SK-N-SH (cell line): ENCODE measurements around the gene KCTD19. TPM values are rescaled to one million over a fixed set of nuclear protein-coding genes. Genes with fewer than 3 reads are reported as not detected.

Experiments used
- CTCF ChIA-PET: fragments of 300-600, 350-600 bp; formaldehyde crosslinking; extraction: SDS; loops from one replicate; lab custom pipeline; 2021; lab: Yijun Ruan, JAX
- POLR2A ChIA-PET: fragments of 350-600 bp; sonication (Branson Sonifier 250); formaldehyde crosslinking; extraction: SDS; loops from one replicate; lab custom pipeline; 2020; ENCODE audit warnings: antibody characterized with exemption, inconsistent platforms; lab: Yijun Ruan, JAX
- DNase-seq: peaks from one replicate; pipeline ENCODE4 v3.0.0; 2012
- H2AFZ ChIP-seq: fragments of 200-600 bp; sonication (generic); 2 replicates; pipeline ENCODE4 v1.8.1; 2016; ENCODE audit warnings: antibody characterized with exemption, mild to moderate bottlenecking, low read depth
- H3F3A ChIP-seq: fragments of 200-600 bp; sonication (generic); replicated peaks from 2 replicates; pipeline ENCODE3; 2016; ENCODE audit warnings: antibody characterized with exemption, mild to moderate bottlenecking; ENCODE audit not compliant: insufficient read depth
- H3K27ac ChIP-seq, 2 experiments: fragments of 200-500 bp in 1 of 2; fragments of 200-600 bp in 1 of 2; sonication (Bioruptor generic) in 1 of 2; sonication (generic), shearing (Covaris generic) in 1 of 2; 2 replicates each; pipeline versions ENCODE4 v1.5.1 to v1.6.1; 2014 to 2016; ENCODE audit warnings: low read depth in 2 of 2, inconsistent platforms in 1 of 2, low read length in 1 of 2, mild to moderate bottlenecking in 1 of 2, mixed read lengths in 1 of 2
- H3K27me3 ChIP-seq: fragments of 200-600 bp; sonication (generic), shearing (Covaris generic); 2 replicates; pipeline ENCODE4 v1.6.1; 2016; ENCODE audit warnings: mixed run types; ENCODE audit not compliant: insufficient read depth
- H3K36me3 ChIP-seq, 2 experiments: fragments of 200-500 bp in 1 of 2; fragments of 200-600 bp in 1 of 2; sonication (Bioruptor generic) in 1 of 2; sonication (generic) in 1 of 2; replicated peaks in 1 of 2; 2 replicates each; pipeline versions ENCODE3 to v1.5.1; 2014 to 2016; ENCODE audit warnings: low read length in 1 of 2, mild to moderate bottlenecking in 1 of 2; ENCODE audit not compliant: insufficient read depth in 2 of 2, control insufficient read depth in 1 of 2
- H3K4me1 ChIP-seq, 2 experiments: fragments of 200-500 bp in 1 of 2; fragments of 200-600 bp in 1 of 2; sonication (Bioruptor generic) in 1 of 2; sonication (generic), shearing (Covaris generic) in 1 of 2; 2 replicates each; pipeline versions ENCODE4 v1.5.1 to v1.6.1; 2014 to 2016; ENCODE audit warnings: low read depth in 1 of 2, low read length in 1 of 2, mixed run types in 1 of 2; ENCODE audit not compliant: insufficient read depth in 2 of 2, control insufficient read depth in 1 of 2
- H3K4me2 ChIP-seq: fragments of 200-600 bp; sonication (generic), shearing (Covaris generic); 2 replicates; pipeline ENCODE4 v1.6.1; 2017; ENCODE audit warnings: mixed run types
- H3K4me3 ChIP-seq, 2 experiments: fragments of 200-500 bp in 1 of 2; fragments of 200-600 bp in 1 of 2; sonication (Bioruptor generic) in 1 of 2; sonication (generic), shearing (Covaris generic) in 1 of 2; 2 replicates each; pipeline versions ENCODE4 v1.5.1 to v1.8.1; 2014 to 2016; ENCODE audit warnings: low read depth in 2 of 2, inconsistent platforms in 1 of 2, low read length in 1 of 2, mild to moderate bottlenecking in 1 of 2, mixed read lengths in 1 of 2, moderate library complexity in 1 of 2
- H3K79me2 ChIP-seq: fragments of 200-600 bp; sonication (generic); 2 replicates; pipeline ENCODE4 v1.8.1; 2017; ENCODE audit warnings: mild to moderate bottlenecking; ENCODE audit not compliant: insufficient read depth
- H3K9ac ChIP-seq: fragments of 200-600 bp; sonication (generic); 2 replicates; pipeline ENCODE4 v1.6.1; 2017; ENCODE audit warnings: mixed run types
- H3K9me2 ChIP-seq: fragments of 200-600 bp; sonication (generic); 2 replicates; pipeline ENCODE4 v1.6.1; 2017; ENCODE audit warnings: mixed run types
- H3K9me3 ChIP-seq: fragments of 200-600 bp; sonication (generic); 2 replicates; pipeline ENCODE4 v1.6.1; 2017; ENCODE audit warnings: mixed run types, mild to moderate bottlenecking, moderate library complexity
- H4K20me1 ChIP-seq: fragments of 200-600 bp; sonication (generic); 2 replicates; pipeline ENCODE4 v1.6.1; 2017; ENCODE audit warnings: mild to moderate bottlenecking, mixed run types; ENCODE audit not compliant: insufficient read depth
- CTCF ChIP-seq: fragments of 200-600 bp; sonication (generic); IDR thresholded peaks from 2 replicates; pipeline ENCODE4 v1.6.1; 2017; ENCODE audit warnings: antibody characterized with exemption, mild to moderate bottlenecking, moderate library complexity
- EP300 ChIP-seq, 2 experiments: IDR thresholded peaks; 2 replicates each; pipeline versions ENCODE4 v1.4.0 to v1.6.1; 2012; ENCODE audit warnings: borderline replicate concordance in 1 of 2, low read depth in 1 of 2, low read length in 1 of 2
- FOSL2 ChIP-seq: IDR thresholded peaks from 2 replicates; pipeline ENCODE4 v1.4.0; 2012; ENCODE audit warnings: low read depth, mild to moderate bottlenecking, moderate library complexity, borderline replicate concordance
- FOXM1 ChIP-seq: IDR thresholded peaks from 2 replicates; pipeline ENCODE4 v1.4.0; 2012; ENCODE audit warnings: low read depth, mild to moderate bottlenecking
- JUND ChIP-seq: IDR thresholded peaks from 2 replicates; pipeline ENCODE4 v1.4.0; 2012
- MEF2A ChIP-seq: IDR thresholded peaks from 2 replicates; pipeline ENCODE4 v1.4.0; 2012; ENCODE audit warnings: low read depth, borderline replicate concordance
- RAD21 ChIP-seq: IDR thresholded peaks from 2 replicates; pipeline ENCODE4 v1.6.1; 2012; ENCODE audit warnings: mild to moderate bottlenecking, low read length
- REST ChIP-seq: IDR thresholded peaks from 2 replicates; pipeline ENCODE4 v1.6.1; 2012; ENCODE audit warnings: mild to moderate bottlenecking, low read depth, low read length, moderate library complexity
- RFX5 ChIP-seq: IDR thresholded peaks from 2 replicates; pipeline ENCODE4 v1.6.1; 2012; ENCODE audit warnings: mild to moderate bottlenecking, improper control_type of control experiment, low read length
- RXRA ChIP-seq: IDR thresholded peaks from 2 replicates; pipeline ENCODE4 v1.4.0; 2012; ENCODE audit warnings: low read depth, mild to moderate bottlenecking, borderline replicate concordance
- SMC3 ChIP-seq: IDR thresholded peaks from 2 replicates; pipeline ENCODE4 v1.6.1; 2012; ENCODE audit warnings: low read depth, low read length, improper control_type of control experiment
- TAF1 ChIP-seq: IDR thresholded peaks from 2 replicates; pipeline ENCODE4 v1.6.1; 2012; ENCODE audit warnings: low read depth, mild to moderate bottlenecking, low read length, moderate library complexity, borderline replicate concordance
- TCF12 ChIP-seq: IDR thresholded peaks from 2 replicates; pipeline ENCODE4 v1.4.0; 2012
- USF1 ChIP-seq: IDR thresholded peaks from 2 replicates; pipeline ENCODE4 v1.4.0; 2012; ENCODE audit warnings: low read depth, borderline replicate concordance
- YY1 ChIP-seq: IDR thresholded peaks from 2 replicates; pipeline ENCODE4 v1.4.0; 2012; ENCODE audit warnings: low read depth, mild to moderate bottlenecking
- WGBS: methylation state at CpG from one replicate; pipeline ENCODE4 v1.1.6; 2017; ENCODE audit warnings: low lambda C conversion rate; 5-methylcytosine and 5-hydroxymethylcytosine counted together
- polyA plus RNA-seq, 3 experiments: library from polyadenylated mRNA; depleted of rRNA; stranded (reverse); fragments of >200 nt; gene quantifications; 2 replicates each; pipeline ENCODE4 v1.2.3, GENCODE V29; 2012
- TF ChIP-seq, protein P1 (sequence below): IDR thresholded peaks from 2 replicates; pipeline ENCODE4 v1.4.0; 2012; ENCODE audit warnings: low read depth

The KCTD19 gene
- polyA plus RNA-seq, 1 of the 3 experiments (the other 2 are of a cell fraction) = 1.8 TPM

GRCh38 chr16:67346341-67346740, 19.8 kb upstream of the KCTD19 start:
- Histone ChIP-seq H2AFZ (no peak overlapping the region), H4K20me1 (no peaks in the 10 kb centered on the region), H3K4me1 (no peaks in the 10 kb centered on the region), H3K4me3 (no peak overlapping the region), H3K27me3 (no peaks in the 10 kb centered on the region), H3K79me2 (no peaks in the 10 kb centered on the region), H3K36me3 (no peaks in the 10 kb centered on the region), H3K9ac (no peak overlapping the region), H3K9me3 (no peaks in the 10 kb centered on the region), H3F3A (peaks cover 7% of the 10 kb centered on the region), H3K4me2 (no peak overlapping the region), H3K9me2 (no peaks in the 10 kb centered on the region), H3K27ac (no peak overlapping the region)
- TF ChIP-seq TCF12 (no peak), FOSL2 (no peak), FOXM1 (no peak), USF1 (no peak), RAD21 (no peak), EP300 (IDR thresholded peaks at IDR 0.05; ENCODE audit: borderline replicate concordance in 1 of 2, low read depth in 1 of 2, low read length in 1 of 2) (no peak)
- TF ChIP-seq, protein P1, sequence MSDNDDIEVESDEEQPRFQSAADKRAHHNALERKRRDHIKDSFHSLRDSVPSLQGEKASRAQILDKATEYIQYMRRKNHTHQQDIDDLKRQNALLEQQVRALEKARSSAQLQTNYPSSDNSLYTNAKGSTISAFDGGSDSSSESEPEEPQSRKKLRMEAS = no peak
- ChIA-PET POLR2A (no interaction called here), CTCF (interaction anchor here (1.0 to 4.4 kb wide), 7 partner anchors 19 to 175 kb away, joined by 3 to 19 read pairs (median 5); partner anchors contain the start of genes KCTD19, LRRC36 and ZDHHC1)
- 83% methylated on average over 3 of the region's 3 CpGs for WGBS
- DNase-seq = no peak

DNA sequence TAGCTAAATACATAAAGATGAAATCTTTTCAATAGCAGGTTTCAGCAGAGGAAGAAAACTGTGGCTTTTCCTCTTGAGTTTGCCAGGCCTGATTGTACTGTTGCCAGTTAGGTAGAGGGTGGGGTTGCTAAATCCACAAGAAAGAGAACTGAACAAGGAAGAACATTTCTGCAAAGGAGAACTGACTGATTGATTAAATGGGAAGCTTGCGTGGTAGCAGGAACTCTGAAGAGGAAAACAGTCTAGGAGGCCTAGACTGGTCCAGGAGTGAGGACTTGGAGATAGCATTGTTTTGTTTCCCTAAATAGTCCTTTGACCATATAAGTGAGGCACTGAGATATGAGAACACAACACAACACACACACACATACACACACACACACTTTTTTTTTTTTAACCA, 18.9 kb upstream of the KCTD19 start:
- no peaks in the 10 kb centered on the region for H4K20me1 ChIP-seq
- 100% methylated on average over 1 of the region's 1 CpG for WGBS
- H3K79me2 ChIP-seq = no peaks in the 10 kb centered on the region
- H3K4me1 ChIP-seq = no peaks in the 10 kb centered on the region
- H3K36me3 ChIP-seq = no peaks in the 10 kb centered on the region
- H3K4me2 ChIP-seq = no peak overlapping the region
- no peak for DNase-seq
- CTCF ChIA-PET = interaction anchor here (0.9 to 4.4 kb wide), 4 partner anchors 18 to 120 kb away, joined by 3 to 19 read pairs (median 5); partner anchors contain the start of genes KCTD19, LRRC36 and ZDHHC1
- no peak overlapping the region for H3K4me3 ChIP-seq
- H3F3A ChIP-seq = peaks cover 9% of the 10 kb centered on the region
- no peaks in the 10 kb centered on the region for H3K9me3 ChIP-seq
- H3K9me2 ChIP-seq = no peaks in the 10 kb centered on the region
- no peaks in the 10 kb centered on the region for H3K27me3 ChIP-seq
- no peak overlapping the region for H2AFZ ChIP-seq
- no peak overlapping the region for H3K9ac ChIP-seq
- TF ChIP-seq YY1 (no peak), JUND (no peak), RXRA (no peak), TAF1 (no peak), CTCF (no peak), SMC3 (no peak), RFX5 (no peak), REST (no peak), MEF2A (no peak)
- POLR2A ChIA-PET = no interaction called here
- H3K27ac ChIP-seq = no peak overlapping the region
